Fibroblast of skin of left biceps (primary cell): ENCODE measurements around the gene BPIFB4.

Experiments
- DNase-seq, 2 experiments: peaks; one replicate each; pipeline ENCODE4 v3.0.0-alpha.2; 2013; ENCODE audit warnings: low read depth in 2 of 2

The BPIFB4 gene

DNA sequence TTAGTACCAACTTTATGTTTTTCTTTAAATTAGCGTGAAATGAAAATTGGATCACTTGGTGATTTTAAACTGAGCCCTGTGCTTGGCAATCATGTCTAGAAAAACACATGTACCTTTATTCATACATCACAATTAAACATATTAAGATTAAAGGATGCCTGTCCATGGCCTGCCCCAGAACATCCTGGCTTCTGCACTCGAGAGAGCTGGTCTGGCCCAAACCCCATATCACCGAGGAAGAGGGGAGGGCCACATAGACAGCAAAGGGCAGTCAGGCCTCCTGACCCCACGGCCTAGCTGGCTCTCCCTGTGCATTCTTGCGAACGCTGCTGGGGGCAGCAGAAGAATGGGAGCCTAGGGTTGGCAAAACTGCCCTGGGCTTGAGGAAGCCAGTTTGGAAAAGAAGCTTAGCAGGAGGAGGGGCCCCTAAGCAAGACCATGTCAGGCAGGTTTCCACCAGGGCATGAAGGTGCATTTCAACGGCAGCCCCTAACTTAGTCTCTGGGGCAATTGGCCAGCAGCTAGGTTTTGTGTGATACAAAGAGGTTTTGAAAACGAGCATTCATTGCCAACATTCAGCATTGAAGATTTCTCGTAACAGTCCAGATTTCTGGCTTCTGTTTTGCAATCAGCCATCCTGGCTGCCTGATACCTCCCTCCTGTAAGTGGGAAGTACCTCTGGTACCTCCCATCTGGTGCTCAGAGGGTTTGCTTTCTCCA is 17.2 kb upstream of the BPIFB4 start:
- DNase-seq, result no peak

DNA sequence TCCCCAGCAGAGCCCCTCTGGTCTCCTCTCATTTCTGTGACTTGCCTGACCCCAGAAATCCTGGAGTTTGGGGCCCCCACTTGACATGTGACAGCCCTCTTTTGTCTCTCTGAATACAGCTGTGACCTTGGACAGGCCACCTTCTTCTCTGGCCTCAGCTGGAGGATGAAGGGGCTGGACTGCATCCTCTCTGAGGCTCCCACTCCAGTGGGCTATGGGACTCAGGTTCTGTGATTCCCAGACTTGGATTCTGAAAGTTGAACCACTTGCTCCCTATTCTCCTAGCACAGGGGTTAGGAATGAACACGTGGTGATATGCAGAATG is 16.7 kb upstream of the BPIFB4 start:
- no peak for DNase-seq

DNA sequence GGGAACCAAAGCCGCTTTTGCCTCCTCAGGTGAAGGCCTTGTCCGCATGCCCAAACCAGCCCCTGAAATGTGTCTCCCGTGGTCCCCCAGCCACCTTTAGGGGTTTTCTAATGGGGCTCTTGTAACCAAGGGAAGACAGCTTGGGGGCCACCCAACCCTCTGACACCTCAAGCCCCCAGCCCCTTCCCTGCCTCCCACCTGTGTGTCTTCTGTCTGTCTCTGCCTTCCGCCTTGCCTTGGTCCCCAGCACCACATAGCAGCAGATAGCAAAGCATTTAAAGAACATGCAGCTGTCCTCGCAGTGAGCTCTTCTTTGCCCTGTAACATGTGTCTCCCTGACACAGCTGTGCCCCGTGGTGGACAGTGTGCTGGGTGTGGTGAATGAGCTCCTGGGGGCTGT is 16.2 kb upstream of the BPIFB4 start:
- no peak for DNase-seq

DNA sequence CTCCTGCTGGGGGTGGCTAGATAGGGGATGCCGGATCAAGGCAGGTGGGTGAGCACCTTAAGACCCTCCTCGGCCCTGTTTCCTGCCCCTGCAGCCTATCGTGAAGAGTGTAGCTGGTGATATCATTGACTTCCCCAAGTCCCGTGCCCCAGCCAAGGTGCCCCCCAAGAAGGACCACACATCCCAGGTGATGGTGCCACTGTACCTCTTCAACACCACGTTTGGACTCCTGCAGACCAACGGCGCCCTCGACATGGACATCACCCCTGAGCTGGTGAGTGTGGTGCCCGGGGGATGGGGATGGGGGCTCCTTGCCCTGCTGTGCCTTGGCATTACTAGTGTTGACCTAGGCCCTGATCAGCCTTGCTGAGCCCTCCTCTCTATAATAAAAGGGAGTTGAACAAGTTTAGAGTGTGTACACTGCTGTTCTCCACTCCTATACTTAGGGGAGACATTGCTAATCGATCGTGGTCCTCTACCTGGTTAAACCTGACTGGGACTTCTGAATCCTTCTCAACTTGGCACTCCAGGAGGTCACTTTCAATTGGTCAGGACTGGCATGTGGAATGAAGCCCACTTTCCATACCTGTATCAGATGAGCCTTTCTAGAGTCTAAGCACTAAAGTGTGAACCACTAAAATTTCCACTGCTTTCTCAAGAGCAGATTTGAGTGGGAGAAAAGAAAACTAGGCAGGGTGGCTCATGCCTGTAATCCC is 14.7 kb upstream of the BPIFB4 start:
- no peak for DNase-seq

DNA sequence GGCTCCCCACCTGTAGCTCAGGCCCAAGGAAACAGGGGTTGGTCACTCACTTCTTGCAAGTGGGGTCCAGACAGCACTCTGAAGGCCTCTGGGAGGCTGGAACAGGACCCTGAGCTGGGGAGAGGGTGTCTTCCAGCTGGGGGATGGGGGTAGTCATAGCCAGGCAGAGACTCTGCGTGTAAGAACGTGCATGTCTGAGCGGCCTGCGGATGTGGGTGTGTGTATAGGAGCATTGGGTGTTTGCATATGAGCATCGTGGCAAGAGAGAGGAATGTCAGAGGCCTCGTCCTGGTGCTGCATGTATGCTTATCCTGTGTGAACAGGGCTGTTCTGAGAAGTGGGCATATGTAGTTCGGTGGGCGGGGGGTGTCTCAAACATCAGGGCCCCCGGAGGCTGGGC is 13.7 kb upstream of the BPIFB4 start:
- no peak for DNase-seq

DNA sequence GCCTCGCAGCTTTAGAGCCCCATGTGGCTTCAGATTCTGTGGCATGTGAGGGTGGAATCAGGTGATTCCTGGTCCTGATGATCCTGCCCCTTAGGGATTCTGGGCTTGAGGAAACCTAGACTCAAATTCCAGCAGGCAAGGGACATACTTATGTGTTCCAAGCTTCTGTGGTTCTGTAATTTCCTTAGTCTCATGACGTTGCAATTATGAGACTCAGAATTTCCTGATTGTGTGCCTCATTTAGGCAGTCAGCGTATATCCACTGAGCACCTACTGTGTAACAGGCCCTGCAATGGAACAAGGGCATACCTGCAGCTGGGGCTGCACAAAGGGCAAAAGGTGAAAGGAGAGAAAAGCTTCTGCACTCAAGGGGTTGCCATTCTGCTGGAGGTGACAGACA is 11.6 kb upstream of the BPIFB4 start:
- no peak for DNase-seq

DNA sequence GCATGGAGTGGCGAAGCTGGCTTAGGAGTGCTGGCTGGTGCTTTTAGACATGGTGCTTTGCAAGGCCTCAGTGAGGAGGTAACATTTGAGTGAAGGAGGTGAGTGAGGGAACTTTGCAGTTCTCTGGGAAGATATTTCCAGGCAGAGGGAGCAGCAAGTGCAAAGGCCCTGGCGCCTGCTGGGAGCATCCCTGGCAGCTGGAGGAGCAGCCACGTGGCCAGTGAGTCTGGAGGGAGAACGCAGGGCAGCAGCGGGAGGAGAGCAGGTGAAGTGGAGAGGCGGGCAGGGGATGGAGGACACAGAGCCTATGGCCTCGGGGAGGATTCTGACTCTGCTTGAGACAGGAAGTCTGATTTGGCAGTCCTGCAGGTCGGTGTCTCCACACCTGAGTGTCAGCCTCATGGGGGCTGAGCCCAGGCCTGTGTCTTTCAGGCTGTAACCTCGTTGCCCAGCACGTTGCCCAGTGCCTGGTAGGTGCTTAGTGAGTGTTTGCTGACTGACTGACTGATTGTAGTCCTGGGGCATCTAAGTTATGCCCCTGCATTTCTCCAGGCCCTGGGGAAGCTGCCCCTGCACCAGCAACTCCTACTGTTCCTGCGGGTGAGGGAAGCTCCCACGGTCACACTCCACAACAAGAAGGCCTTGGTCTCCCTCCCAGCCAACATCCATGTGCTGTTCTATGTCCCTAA is 11.0 kb upstream of the BPIFB4 start:
- no peak for DNase-seq

DNA sequence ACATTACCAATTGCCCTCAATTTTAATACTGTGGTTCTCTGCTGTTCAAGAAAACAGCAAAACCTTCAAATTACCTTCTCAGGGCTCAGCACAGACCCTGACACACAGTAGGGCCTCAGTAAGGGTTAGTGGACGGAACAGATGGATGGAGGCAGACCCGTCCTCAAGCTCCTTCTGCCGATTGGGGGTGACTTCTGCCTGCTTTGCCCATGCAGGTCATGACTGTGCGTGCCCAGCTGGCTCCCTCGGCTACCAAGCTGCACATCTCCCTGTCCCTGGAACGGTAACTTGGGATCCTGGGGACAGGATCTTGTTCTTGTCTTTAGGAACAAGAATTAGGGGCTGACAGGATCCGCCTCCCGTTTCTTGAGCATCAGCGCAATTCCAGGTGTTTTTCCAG is 9.8 kb upstream of the BPIFB4 start:
- DNase-seq, result no peak

DNA sequence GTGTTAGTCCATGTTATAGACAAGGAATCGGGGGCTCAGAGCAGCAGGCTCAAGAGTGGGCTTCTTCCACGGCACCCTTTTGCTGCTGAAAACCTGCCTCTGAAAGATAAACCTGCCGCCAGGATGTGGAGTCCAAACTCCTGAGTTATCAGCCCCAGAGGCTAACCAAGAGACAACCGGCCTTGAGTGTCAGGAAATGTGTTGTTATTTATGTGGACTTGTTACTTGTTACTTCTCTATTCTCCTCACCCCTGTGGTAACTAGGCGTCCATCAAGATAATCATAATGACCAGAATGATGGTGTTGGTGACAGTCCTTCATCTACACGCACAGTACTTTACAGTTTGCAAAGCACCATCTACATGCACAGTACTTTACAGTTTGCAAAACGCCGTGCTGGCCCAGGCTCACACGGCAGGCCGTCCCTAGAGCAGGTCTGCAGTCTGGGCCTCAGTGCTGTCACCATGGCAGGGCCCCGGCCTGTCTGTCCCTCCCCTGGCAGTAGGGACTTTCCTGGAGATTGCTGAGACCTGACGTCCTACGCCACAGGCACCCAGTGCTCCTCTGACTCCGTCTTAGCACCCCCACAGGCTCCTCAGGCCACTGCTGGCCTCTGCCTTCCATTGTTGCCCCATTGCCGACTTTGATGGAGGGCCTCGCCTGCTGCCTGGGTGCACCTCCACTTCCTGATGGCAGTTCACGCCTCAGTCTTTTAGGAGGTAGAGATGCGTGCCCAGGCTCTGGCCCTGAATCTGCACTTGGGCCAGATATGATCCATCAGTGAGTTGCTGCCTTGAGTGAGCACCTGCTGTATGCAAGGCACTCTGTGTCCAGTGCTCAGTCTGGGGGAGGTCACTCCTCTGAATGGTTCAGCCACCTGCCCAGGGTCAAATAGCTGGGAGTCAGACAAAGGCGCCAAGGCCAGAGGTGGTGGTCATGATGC is 9.1 kb upstream of the BPIFB4 start:
- no peak for DNase-seq

DNA sequence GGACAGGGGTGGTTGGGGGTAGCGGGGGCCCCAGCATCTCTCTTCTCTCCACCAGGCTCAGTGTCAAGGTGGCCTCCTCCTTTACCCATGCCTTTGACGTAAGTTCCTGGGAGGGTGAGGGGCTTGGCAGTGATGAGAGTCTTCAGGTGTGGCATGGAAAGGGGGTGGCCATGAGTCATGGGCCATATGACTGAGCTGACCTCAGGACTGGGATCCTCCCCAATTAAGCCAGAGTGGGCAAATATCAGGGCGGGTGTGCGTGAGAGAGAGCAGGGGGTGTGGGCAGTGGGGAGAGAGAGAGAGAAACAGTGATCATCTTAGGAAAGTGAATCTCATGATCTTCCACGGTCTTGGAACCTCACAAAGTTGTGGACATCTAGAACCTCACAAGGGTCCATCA is 8.2 kb upstream of the BPIFB4 start:
- DNase-seq, result no peak

DNA sequence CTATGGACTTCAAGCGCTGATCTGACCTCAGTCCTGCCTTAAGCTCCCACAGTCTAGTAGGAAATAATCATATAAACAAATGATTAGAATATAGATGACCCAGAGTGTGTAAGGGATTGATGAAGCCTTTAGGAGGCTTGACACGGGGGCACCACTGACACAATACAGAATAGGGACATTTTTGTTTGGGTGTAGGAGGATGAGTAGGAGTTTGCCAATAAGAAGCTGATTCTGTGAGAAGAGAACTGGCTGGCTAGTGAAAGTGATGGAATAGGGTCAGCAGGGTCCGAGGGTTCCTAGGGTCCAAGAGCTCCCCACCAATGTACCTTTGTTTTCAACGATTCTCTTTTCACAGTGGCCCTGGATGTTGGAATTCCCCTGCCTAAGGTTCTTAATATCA is 7.1 kb upstream of the BPIFB4 start:
- no peak for DNase-seq

DNA sequence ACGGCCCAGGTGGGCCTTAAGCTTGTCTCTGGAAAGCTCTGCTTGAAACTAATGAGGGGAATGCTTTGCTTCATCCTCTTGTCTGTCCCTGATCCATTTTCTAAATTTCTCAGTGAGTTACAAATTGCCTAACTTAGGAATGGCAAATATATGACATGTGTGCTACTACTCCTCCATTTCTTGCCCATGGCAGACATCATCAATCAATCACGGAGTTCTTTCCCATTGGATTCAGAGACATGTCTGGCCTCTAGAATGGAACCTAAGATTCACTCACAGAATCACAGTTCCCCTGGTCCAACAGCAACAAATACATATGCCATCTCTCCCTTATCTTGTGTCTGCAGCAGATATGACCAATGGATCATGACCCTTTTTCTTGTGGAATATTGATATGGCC is 6.6 kb upstream of the BPIFB4 start:
- DNase-seq, result no peak

DNA sequence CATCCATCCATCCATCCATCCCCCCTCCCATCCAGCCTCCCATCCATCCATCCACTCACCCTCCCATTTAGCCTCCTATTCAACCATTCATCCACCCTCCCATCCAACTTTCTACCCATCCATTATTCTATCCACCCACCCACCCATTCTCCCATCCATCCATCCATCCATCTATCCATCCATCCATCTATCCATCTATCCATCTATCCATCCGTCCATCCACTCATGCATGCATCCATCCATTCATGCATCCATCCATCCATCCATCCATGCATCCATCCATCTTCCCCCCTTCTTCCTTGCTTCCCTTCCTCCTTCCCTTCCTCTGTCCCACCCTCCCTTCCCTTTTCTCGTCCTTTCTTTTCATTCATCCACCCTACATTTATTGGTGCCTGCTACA is 4.8 kb upstream of the BPIFB4 start:
- DNase-seq, result no peak

DNA sequence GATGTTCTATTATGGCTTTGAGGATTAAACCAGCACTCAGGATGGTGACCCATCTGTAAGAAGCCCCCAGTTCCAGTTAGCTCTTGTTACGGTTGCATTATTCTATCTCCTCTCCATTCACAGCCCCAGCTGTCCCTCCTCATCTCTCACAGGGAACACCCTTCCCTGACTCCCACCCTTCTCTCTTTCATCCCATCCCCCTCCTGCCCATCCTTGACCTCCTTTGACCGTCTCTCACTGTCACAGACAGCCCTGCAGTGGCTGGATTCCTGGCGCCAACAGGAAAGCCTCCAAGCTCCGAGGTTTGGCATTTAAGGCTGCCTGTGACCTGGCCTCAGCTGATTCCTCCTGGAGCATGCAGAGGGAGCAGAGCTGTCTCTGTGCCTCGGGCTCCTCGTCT is 4.2 kb upstream of the BPIFB4 start:
- no peak for DNase-seq

DNA sequence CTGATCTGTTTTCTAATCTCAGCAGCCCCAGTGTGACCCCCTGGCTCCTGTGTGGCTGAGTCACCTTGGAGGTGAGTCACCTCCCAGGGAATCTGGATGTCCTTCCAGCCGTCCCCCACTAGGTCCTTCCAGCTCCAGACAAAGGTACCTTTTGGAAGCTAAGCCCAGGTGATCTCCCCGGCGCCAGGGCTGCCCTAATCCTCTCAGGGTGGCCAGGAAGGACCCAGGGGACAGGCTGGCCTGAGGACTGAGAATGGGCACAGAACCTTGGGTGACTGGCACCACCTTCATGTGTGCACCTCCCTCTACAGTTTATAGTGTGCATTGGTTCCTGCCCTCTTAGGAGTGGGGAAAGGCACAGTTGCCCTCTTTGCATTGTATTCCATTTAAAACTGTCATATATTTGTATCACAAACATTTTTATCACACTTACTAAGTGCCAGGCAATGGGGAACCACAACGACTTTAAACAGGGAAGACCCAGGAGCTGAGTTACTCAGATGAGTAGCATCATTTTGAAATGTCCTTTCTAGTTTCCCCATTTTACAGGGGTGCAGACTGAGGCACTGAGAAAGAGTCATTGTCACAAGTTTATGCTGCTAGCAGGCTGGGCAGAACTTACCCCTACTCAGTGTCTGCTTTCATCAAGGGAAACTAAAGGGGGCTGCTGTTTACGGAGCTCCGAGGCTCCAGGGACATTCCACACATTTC is 2.6 kb upstream of the BPIFB4 start:
- no peak for DNase-seq

DNA sequence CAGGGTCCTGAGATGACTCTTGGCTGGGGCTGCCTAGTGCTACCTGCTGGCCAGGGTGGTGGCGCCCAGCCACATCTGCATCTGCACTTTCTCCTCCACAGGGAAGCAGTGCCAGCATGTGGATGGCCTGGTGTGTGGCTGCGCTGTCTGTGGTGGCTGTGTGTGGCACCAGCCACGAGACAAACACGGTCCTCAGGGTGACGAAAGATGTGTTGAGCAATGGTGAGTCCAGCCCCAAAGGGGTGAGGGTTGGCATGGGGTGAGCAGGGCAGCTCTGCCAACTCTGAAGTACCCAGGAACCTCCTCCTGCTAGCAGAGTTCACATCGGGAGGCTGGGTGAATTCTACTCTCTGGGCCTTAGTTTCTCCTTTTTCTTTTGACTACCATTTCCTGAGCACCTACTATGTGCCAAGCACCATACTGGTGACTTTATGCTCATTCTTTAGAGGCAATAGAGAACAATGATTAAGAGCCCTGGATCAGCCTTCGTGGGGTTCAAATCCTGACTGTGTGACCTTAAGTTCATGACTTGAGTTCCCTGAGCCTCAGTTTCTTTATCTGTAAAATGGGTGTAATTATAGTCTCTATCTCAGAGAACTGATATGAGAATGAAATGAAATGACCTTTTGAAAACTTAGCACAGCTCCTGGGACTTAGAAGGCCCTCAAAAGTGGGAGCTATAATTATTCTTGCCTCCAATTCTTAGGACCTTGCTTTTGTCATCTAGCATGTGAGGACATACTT is 2.1 kb downstream of the BPIFB4 start:
- no peak for DNase-seq

DNA sequence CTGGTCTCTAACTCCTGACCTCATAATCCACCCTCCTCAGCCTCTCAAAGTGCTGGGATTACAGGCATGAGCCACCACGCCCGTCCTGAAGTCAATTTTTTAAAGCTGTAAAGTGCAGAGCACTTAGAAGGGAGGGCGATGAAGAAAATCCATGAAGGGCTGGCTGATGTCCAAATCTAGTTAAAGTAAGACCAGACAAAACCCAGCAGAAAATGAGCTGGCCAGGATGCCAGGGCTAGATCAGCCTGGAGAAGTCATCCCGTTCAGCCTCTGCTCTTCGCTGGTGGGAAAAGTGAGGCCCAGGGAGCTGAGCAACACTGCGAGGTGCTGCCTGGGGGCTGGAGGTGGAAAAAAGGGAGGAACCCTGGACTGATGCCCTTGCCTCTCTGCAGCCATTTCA is 3.1 kb downstream of the BPIFB4 start:
- DNase-seq, result no peak

DNA sequence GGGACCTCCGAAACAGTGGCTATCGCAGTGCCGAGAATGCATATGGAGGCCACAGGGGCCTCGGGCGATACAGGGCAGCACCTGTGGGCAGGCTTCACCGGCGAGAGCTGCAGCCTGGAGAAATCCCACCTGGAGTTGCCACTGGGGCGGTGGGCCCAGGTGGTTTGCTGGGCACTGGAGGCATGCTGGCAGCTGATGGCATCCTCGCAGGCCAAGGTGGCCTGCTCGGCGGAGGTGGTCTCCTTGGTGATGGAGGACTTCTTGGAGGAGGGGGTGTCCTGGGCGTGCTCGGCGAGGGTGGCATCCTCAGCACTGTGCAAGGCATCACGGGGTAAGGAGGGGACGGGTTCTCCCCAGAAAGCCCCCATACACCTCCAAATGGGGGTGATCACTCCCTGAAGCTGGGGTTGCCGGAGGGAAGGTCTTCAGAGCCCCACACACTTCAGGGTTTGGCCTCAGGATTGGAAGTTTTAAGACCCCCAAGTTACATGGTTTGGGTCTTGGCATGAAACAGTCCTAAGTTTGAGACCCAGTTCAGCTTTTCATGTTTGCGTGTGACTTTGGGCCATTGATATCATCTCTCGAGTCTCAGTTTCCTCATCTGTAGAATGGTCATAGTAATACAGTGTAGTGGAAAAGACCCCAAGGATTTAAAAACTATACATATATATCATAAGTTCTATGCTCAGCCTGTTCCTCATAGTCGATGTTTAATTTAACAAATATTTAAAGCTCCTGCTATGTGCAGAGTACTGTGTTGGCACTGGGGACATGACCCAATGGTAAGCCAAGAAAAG is 4.3 kb downstream of the BPIFB4 start:
- DNase-seq, result no peak

DNA sequence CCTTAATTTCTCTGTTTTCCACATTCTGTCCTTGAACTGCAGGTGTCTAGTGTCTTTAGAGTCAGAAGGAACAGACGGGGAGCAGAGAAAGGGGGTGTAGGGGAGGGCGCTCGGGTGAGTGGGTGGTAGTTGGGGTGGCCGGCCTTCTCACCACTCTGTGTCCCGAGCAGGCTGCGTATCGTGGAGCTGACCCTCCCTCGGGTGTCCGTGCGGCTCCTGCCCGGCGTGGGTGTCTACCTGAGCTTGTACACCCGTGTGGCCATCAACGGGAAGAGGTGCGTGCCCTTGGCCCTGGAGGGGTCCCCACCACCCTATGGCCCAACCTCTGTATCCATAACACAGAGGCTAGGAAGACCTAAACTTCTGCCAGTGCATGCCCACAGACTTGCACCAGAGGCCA is 5.3 kb downstream of the BPIFB4 start:
- DNase-seq, result no peak
